ENCODE data around the gene UBE2Q1. TPM values are rescaled to one million over a fixed set of nuclear protein-coding genes. Genes with fewer than 3 reads are reported as not detected.

UBE2Q1 gene
- total and polyA plus RNA-seq, 10 of the 15 experiments (the other 5 are each of a cell fraction or from before 2014, with no cell fraction given): 3.9 to 82.6 (median 24.1) TPM

GRCh38 chr1:154593390-154593789 lies 34.9 kb upstream of the UBE2Q1 start (continued):
- TF ChIP-seq, protein P1, sequence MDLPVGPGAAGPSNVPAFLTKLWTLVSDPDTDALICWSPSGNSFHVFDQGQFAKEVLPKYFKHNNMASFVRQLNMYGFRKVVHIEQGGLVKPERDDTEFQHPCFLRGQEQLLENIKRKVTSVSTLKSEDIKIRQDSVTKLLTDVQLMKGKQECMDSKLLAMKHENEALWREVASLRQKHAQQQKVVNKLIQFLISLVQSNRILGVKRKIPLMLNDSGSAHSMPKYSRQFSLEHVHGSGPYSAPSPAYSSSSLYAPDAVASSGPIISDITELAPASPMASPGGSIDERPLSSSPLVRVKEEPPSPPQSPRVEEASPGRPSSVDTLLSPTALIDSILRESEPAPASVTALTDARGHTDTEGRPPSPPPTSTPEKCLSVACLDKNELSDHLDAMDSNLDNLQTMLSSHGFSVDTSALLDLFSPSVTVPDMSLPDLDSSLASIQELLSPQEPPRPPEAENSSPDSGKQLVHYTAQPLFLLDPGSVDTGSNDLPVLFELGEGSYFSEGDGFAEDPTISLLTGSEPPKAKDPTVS (IDR thresholded peaks at IDR 0.05; ENCODE audit: low read depth, low read length): no peak

- Histone ChIP-seq H3K79me2 (ENCODE audit: control insufficient read depth, insufficient read depth, low read length) (no peaks in the 10 kb centered on the region; the same call in none of the 2 replicates), H3K27ac (ENCODE audit: control insufficient read depth, insufficient read depth) (no peak overlapping the region), H3K4me1 (ENCODE audit: control insufficient read depth, insufficient read depth, low read length) (no peaks in the 10 kb centered on the region; the same call in 1 of the 2 replicates), H3K4me2 (ENCODE audit: control insufficient read depth, insufficient read depth) (no peak overlapping the region), H4K20me1 (ENCODE audit: control insufficient read depth, insufficient read depth) (peaks cover 7% of the 10 kb centered on the region; the same call in 1 of the 2 replicates), H3K9me3 (replicated peaks; ENCODE audit: control insufficient read depth, insufficient read depth, low read length) (no peaks in the 10 kb centered on the region), H3K27me3 (replicated peaks in 1 of 2; ENCODE audit: control insufficient read depth in 2 of 2, insufficient read depth in 2 of 2, low read length in 1 of 2) (no peaks in the 10 kb centered on the region), H3K36me3 (ENCODE audit: control insufficient read depth in 2 of 2, insufficient read depth in 2 of 2, low read length in 1 of 2) (peaks cover 39 to 71% of the 10 kb centered on the region in 2 experiments), H3K4me3 (no peak overlapping the region), H2AFZ (ENCODE audit: control insufficient read depth, low read depth, low read length) (no peak overlapping the region), H3K9ac (ENCODE audit: control insufficient read depth, insufficient read depth, low read length) (no peak overlapping the region)
- ChIA-PET CTCF (interaction anchor here (1.0 to 2.2 kb wide), 3 partner anchors 10 to 32 kb away, joined by 3 to 11 read pairs (median 4); no protein-coding TSS in a partner anchor), RAD21 (ENCODE audit: unreplicated experiment) (no interaction called here), POLR2A (interaction anchor here (1.1 kb wide), 1 partner anchor 8 kb away, joined by 6 read pairs; no protein-coding TSS in a partner anchor), SMC1A (ENCODE audit: uncharacterized antibody, unreplicated experiment) (interaction anchor here (1.1 to 6.0 kb wide), 3 partner anchors 14 to 33 kb away, joined by 3 to 36 read pairs (median 4); no protein-coding TSS in a partner anchor)
- BruUV-seq (replicated peaks): no TSS peak
- in situ Hi-C loops (cut with MboI) (no loop called here), intact Hi-C loops (cut with micrococcal nuclease; ENCODE audit: unreplicated experiment) (no loop called here)
- no peak for FAIRE-seq
- ATAC-seq: no peak
- WGBS (ENCODE audit: insufficient coverage, insufficient replicate concordance, low lambda C conversion rate, missing lambda C conversion rate): 89% methylated on average over 7 of the region's 7 CpGs
- no peak for DNase-seq (ENCODE audit: low read depth, low spot score)
- no peak for TF ChIP-seq SMARCA5 (IDR thresholded peaks at IDR 0.05)
- peak; percentile 42; the same call in 1 of the 2 replicates for TF ChIP-seq POLR2AphosphoS5 (IDR thresholded peaks at IDR 0.05; ENCODE audit: low read length)
These were observed 32.7 kb upstream of the UBE2Q1 start for GRCh38 chr1:154591206-154591605.

All from GM12878 (cell line).